HCT116 (cell line): ENCODE results near the gene MTFR1L. TPM values are rescaled to one million over a fixed set of nuclear protein-coding genes. Genes with fewer than 3 reads are reported as not detected.

Experiments
- ATAC-seq: fragments of 200-7000 bp; cut with Tn5 transposase; 2 replicates; pipeline ENCODE4 v1.9.1; 2020; ENCODE audit warnings: mild to moderate bottlenecking, moderate library complexity
- BruUV-seq: library from RNA; stranded (reverse); fragments of 400-500 nt; replicated peaks from 2 replicates; lab custom pipeline; 2021; lab: Mats Ljungman, UMichigan
- CTCF ChIA-PET: fragments of 300-600 bp; sonication (Branson Sonifier 250); formaldehyde crosslinking; loops from one replicate; lab custom pipeline; 2021; ENCODE audit warnings: antibody characterized with exemption; lab: Charles Lee
- POLR2A ChIA-PET: fragments of 300-600, 350-600 bp; sonication (Branson Sonifier 250); formaldehyde crosslinking; loops from one replicate; lab custom pipeline; 2021; ENCODE audit warnings: antibody characterized with exemption; lab: Charles Lee
- RAD21 ChIA-PET, 2 experiments: fragments of 300-600 bp; sonication (Branson Sonifier 250); formaldehyde crosslinking; loops; one replicate each; lab custom pipeline; 2023; ENCODE audit warnings: low total read pairs in 2 of 2; ENCODE audit not compliant: uncharacterized antibody in 2 of 2, unreplicated experiment in 2 of 2, low non-redundant PET in 1 of 2; lab: Charles Lee
- DNase-seq: peaks from one replicate; pipeline ENCODE4 v3.0.0-alpha.2; 2010; ENCODE audit warnings: low read depth, low spot score
- H2AFZ ChIP-seq: fragments of 200-600 bp; shearing (Covaris generic), sonication (generic); 2 replicates; pipeline ENCODE4 v1.6.1; 2017; ENCODE audit warnings: low read depth, mixed run types, mixed read lengths, antibody characterized with exemption, low read length; ENCODE audit not compliant: poor library complexity, severe bottlenecking
- H3K27ac ChIP-seq: 2 replicates; pipeline ENCODE4 v1.5.1; 2012; ENCODE audit warnings: low read depth, low read length
- H3K27me3 ChIP-seq: fragments of 200-600 bp; sonication (generic); 2 replicates; pipeline ENCODE4 v1.6.1; 2016; ENCODE audit warnings: mixed run types, low read length, mixed read lengths; ENCODE audit not compliant: insufficient read depth
- H3K36me3 ChIP-seq, 2 experiments: fragments of 200-500 bp in 1 of 2; fragments of 200-600 bp in 1 of 2; sonication (Bioruptor generic) in 1 of 2; sonication (generic) in 1 of 2; 2 replicates each; pipeline versions ENCODE4 v1.5.1 to v1.6.1; 2014 to 2016; ENCODE audit warnings: low read length in 2 of 2, inconsistent platforms in 1 of 2, mixed read lengths in 1 of 2, mixed run types in 1 of 2; ENCODE audit not compliant: insufficient read depth in 2 of 2, control insufficient read depth in 1 of 2
- H3K4me1 ChIP-seq, 2 experiments: fragments of 200-600 bp in 1 of 2; sonication (generic) in 1 of 2; 2 replicates each; pipeline versions ENCODE4 v1.5.1 to v1.6.1; 2012 to 2017; ENCODE audit warnings: low read length in 2 of 2, inconsistent platforms in 1 of 2, mild to moderate bottlenecking in 1 of 2, mixed read lengths in 1 of 2, mixed run types in 1 of 2, moderate library complexity in 1 of 2; ENCODE audit not compliant: insufficient read depth in 2 of 2, control insufficient read depth in 1 of 2
- H3K4me2 ChIP-seq: fragments of 200-600 bp; sonication (generic); 2 replicates; pipeline ENCODE4 v1.6.1; 2017; ENCODE audit warnings: mixed run types, low read length, mixed read lengths
- H3K4me3 ChIP-seq, 2 experiments: fragments of 200-600 bp in 1 of 2; sonication (generic) in 1 of 2; replicated peaks in 1 of 2; 2 replicates each; pipeline ENCODE4 v1.5.1; 2011 to 2016; ENCODE audit warnings: low read length in 2 of 2, control low read depth in 1 of 2, low read depth in 1 of 2, mild to moderate bottlenecking in 1 of 2, mixed read lengths in 1 of 2, mixed run types in 1 of 2
- H3K79me2 ChIP-seq: fragments of 200-600 bp; sonication (generic); 2 replicates; pipeline ENCODE4 v1.6.1; 2017; ENCODE audit warnings: mild to moderate bottlenecking, mixed run types, low read length, moderate library complexity, mixed read lengths; ENCODE audit not compliant: insufficient read depth
- H3K9ac ChIP-seq: fragments of 200-600 bp; sonication (generic); 2 replicates; pipeline ENCODE4 v1.6.1; 2016; ENCODE audit warnings: low read length, mixed read lengths
- H3K9me2 ChIP-seq: fragments of 200-600 bp; sonication (generic), shearing (Covaris generic); 2 replicates; pipeline ENCODE4 v1.6.1; 2017; ENCODE audit warnings: mixed run types, mild to moderate bottlenecking, moderate library complexity; ENCODE audit not compliant: insufficient read depth
- H3K9me3 ChIP-seq, 2 experiments: fragments of 200-500 bp in 1 of 2; fragments of 200-600 bp in 1 of 2; sonication (Bioruptor generic) in 1 of 2; sonication (generic) in 1 of 2; 2 replicates each; pipeline ENCODE4 v1.6.1; 2014 to 2017; ENCODE audit warnings: low read length in 2 of 2, mixed read lengths in 2 of 2, inconsistent platforms in 1 of 2, low read depth in 1 of 2, mild to moderate bottlenecking in 1 of 2, mixed run types in 1 of 2, moderate library complexity in 1 of 2; ENCODE audit not compliant: control insufficient read depth in 1 of 2, insufficient read depth in 1 of 2
- H4K20me1 ChIP-seq: fragments of 200-600 bp; sonication (generic), shearing (Covaris generic); 2 replicates; pipeline ENCODE4 v1.6.1; 2017; ENCODE audit warnings: mixed run types, mild to moderate bottlenecking, moderate library complexity; ENCODE audit not compliant: insufficient read depth
- CBX3 ChIP-seq: IDR thresholded peaks from 2 replicates; pipeline ENCODE4 v1.6.1; 2012; ENCODE audit warnings: low read depth
- CEBPB ChIP-seq: IDR thresholded peaks from 2 replicates; pipeline ENCODE4 v1.6.1; 2012; ENCODE audit warnings: low read depth
- EGR1 ChIP-seq: IDR thresholded peaks from 2 replicates; pipeline ENCODE4 v1.6.1; 2012; ENCODE audit warnings: low read depth
- EZH2 ChIP-seq: fragments of 200-600 bp; sonication (generic); IDR thresholded peaks from 2 replicates; pipeline ENCODE4 v1.6.1; 2017; ENCODE audit warnings: antibody characterized with exemption, mixed run types
- EZH2phosphoT487 ChIP-seq: fragments of 200-600 bp; IDR thresholded peaks from 2 replicates; pipeline ENCODE4 v1.6.1; 2018; ENCODE audit warnings: antibody characterized with exemption, borderline replicate concordance
- FOSL1 ChIP-seq: IDR thresholded peaks from 2 replicates; pipeline ENCODE4 v1.6.1; 2012; ENCODE audit warnings: low read depth
- MAX ChIP-seq: IDR thresholded peaks from 2 replicates; pipeline ENCODE4 v1.6.1; 2012
- POLR2A ChIP-seq: IDR thresholded peaks from 2 replicates; pipeline ENCODE4 v1.7.0; 2011; ENCODE audit warnings: borderline replicate concordance; ENCODE audit not compliant: insufficient read depth, insufficient read length; ENCODE audit errors: extremely low read depth
- POLR2AphosphoS5 ChIP-seq: IDR thresholded peaks from 2 replicates; pipeline ENCODE4 v1.6.1; 2011; ENCODE audit warnings: mild to moderate bottlenecking, low read depth, low read length, moderate library complexity
- REST ChIP-seq: IDR thresholded peaks from 2 replicates; pipeline ENCODE4 v1.6.1; 2012; ENCODE audit warnings: low read depth
- SIN3A ChIP-seq: IDR thresholded peaks from 2 replicates; pipeline ENCODE4 v1.6.1; 2012; ENCODE audit warnings: low read depth
- ZFX ChIP-seq: fragments of 450-650 bp; IDR thresholded peaks from 2 replicates; pipeline ENCODE4 v1.6.1; 2017
- ZNF274 ChIP-seq: fragments of 200-500 bp; sonication (Bioruptor generic); IDR thresholded peaks from 2 replicates; pipeline ENCODE4 v1.6.1; 2014; ENCODE audit warnings: mild to moderate bottlenecking, low read depth, low read length, inconsistent platforms
- intact Hi-C: fragments of 100-400 bp; cut with micrococcal nuclease; formaldehyde crosslinking; loops from 2 replicates; pipeline ENCODE4 v1.10.0; 2022
- total RNA-seq: library from RNA; stranded (reverse); gene quantifications from one replicate; pipeline ENCODE4 v1.2.1, GENCODE V29; 2021; ENCODE audit not compliant: unreplicated experiment

The MTFR1L gene
- total RNA-seq, 1 experiment from 2014 or later = 35.8 TPM

- H3K4me1 ChIP-seq = peaks cover 0 to 4% of the 10 kb centered on the region in 2 experiments; a peak in 1 of 4 replicates
- H2AFZ ChIP-seq = no peak overlapping the region
- H3K4me2 ChIP-seq = no peak overlapping the region
- ChIA-PET RAD21 (interaction anchor here in 1 of 2 experiments (1.4 kb wide), 1 partner anchor 306 kb away, joined by 3 read pairs; no protein-coding TSS in a partner anchor), POLR2A (no interaction called here), CTCF (interaction anchor here (1.4 to 1.7 kb wide), 4 partner anchors 10 to 306 kb away, joined by 4 to 11 read pairs (median 6); partner anchors contain the start of gene SELENON)
- H3K9me2 ChIP-seq = no peaks in the 10 kb centered on the region
- intact Hi-C loops = loop anchor here (1.0 to 10.0 kb wide), 2 partner anchors 306 to 555 kb away; no protein-coding TSS in a partner anchor
- H3K9ac ChIP-seq = no peak overlapping the region
- H3K27me3 ChIP-seq = no peaks in the 10 kb centered on the region
- DNase-seq = no peak
- no peak for ATAC-seq
- no peak overlapping the region; the same call in 1 of the 2 replicates for H3K27ac ChIP-seq
- no peak for TF ChIP-seq SIN3A
- TF ChIP-seq MAX = no peak
- TF ChIP-seq FOSL1 = no peak
- TF ChIP-seq CBX3 = no peak
- no peak for TF ChIP-seq REST
- no peak for TF ChIP-seq POLR2A
- no peak for TF ChIP-seq POLR2AphosphoS5
- TF ChIP-seq EGR1 = no peak
- no peak for TF ChIP-seq EZH2phosphoT487
- no peak for TF ChIP-seq ZFX
- no peak for TF ChIP-seq CEBPB
- no peak for TF ChIP-seq ZNF274
- TF ChIP-seq EZH2 = no peak
- H3K36me3 ChIP-seq = no peaks in the 10 kb centered on the region; a peak in 1 of 4 replicates
- H4K20me1 ChIP-seq = no peaks in the 10 kb centered on the region
- no peaks in the 10 kb centered on the region for H3K79me2 ChIP-seq
- no TSS peak for BruUV-seq
- H3K4me3 ChIP-seq = no peak overlapping the region
- H3K9me3 ChIP-seq = no peaks in the 10 kb centered on the region
These were observed 9.8 kb upstream of the MTFR1L start for GRCh38 chr1:25809929-25810328.
